Activated CD4-positive, alpha-beta T cell treated with anti-CD3 and anti-CD28 coated beads, Interleukin-2, amount 50 U/mL, for 24 hours (primary cell): ENCODE data around the gene BSCL2.
"Not testable (repeated sequence)": the region's sequence is repeated elsewhere in the genome, so short reads cannot be mapped to it uniquely, and the experiment has no call there.

Experiments
- DNase-seq, 2 donors: peaks; one replicate each; pipeline ENCODE4 v3.0.0-alpha.2; 2020; ENCODE audit warnings: low read depth in 1 of 2, low spot score in 1 of 2

Gene BSCL2

GRCh38 chr11:62688491-62688890 lies 18.7 kb downstream of the BSCL2 start:
- no peak for DNase-seq

GRCh38 chr11:62687508-62688396 lies 19.5 kb downstream of the BSCL2 start:
- no peak for DNase-seq

- DNase-seq, result no peak
Observed at GRCh38 chr11:62682518-62682917, 24.7 kb downstream of the BSCL2 start.

GRCh38 chr11:62680825-62681240 lies 26.4 kb downstream of the BSCL2 start:
- DNase-seq, result no peak

GRCh38 chr11:62678770-62679696 lies 28.2 kb downstream of the BSCL2 start, which contains the start of gene UBXN1:
Gene UBXN1 (minus strand): TSS chr11:62679073. CDS start chr11:62678923, 150 bp downstream.
- DNase-seq, result peak; percentile 64 to 86

- DNase-seq, result no peak
Observed at GRCh38 chr11:62678433-62678769, 28.8 kb downstream of the BSCL2 start.

- DNase-seq, result no peak
Observed at GRCh38 chr11:62677714-62678113, 29.5 kb downstream of the BSCL2 start.

GRCh38 chr11:62677156-62677555 lies 30.1 kb downstream of the BSCL2 start:
- DNase-seq, result no peak

GRCh38 chr11:62676698-62677097 lies 30.5 kb downstream of the BSCL2 start:
- no peak for DNase-seq

GRCh38 chr11:62675415-62675814 lies 31.8 kb downstream of the BSCL2 start:
- DNase-seq, result not testable (repeated sequence)

GRCh38 chr11:62673196-62673525 lies 34.1 kb downstream of the BSCL2 start:
- no peak for DNase-seq

GRCh38 chr11:62671608-62672389 lies 35.4 kb downstream of the BSCL2 start, which contains the start of the genes LBHD1 and UQCC3:
Gene LBHD1 (minus strand): TSS chr11:62672267. CDS start chr11:62670031, 2,236 bp downstream.
Gene UQCC3 (plus strand): TSS chr11:62671673. CDS start chr11:62671746, 73 bp downstream.
- peak; percentile 56 to 70 for DNase-seq

- DNase-seq, result no peak
Observed at GRCh38 chr11:62671236-62671607, 36.0 kb downstream of the BSCL2 start.

GRCh38 chr11:62669420-62670161 lies 37.6 kb downstream of the BSCL2 start:
- DNase-seq, result no peak

GRCh38 chr11:62667460-62667859 lies 39.8 kb downstream of the BSCL2 start:
- no peak for DNase-seq

GRCh38 chr11:62666259-62666926 lies 40.8 kb downstream of the BSCL2 start:
- no peak for DNase-seq

GRCh38 chr11:62665599-62666258 lies 41.5 kb downstream of the BSCL2 start:
- DNase-seq, result peak; percentile 45 to 49

- peak; percentile 96 to 97 for DNase-seq
Observed at GRCh38 chr11:62665075-62665598, 42.1 kb downstream of the BSCL2 start, which contains the start of the genes C11orf98 and CSKMT. Gene C11orf98 (minus strand): TSS chr11:62665210. CDS start chr11:62665169, 41 bp downstream. Gene CSKMT (plus strand): TSS chr11:62665312. CDS start chr11:62665880, 568 bp downstream.
